Neutrophil (primary cell): ENCODE results near the gene LCORL.
A peak's percentile ranks its signal among the peaks of the same experiment; 100 is the strongest.

Experiments used
- H3K27ac ChIP-seq: fragments of 200-600 bp; sonication (generic); 2 replicates; pipeline ENCODE4 v1.5.1; 2016; ENCODE audit warnings: mild to moderate bottlenecking, moderate library complexity
- H3K27me3 ChIP-seq: fragments of 200-600 bp; sonication (generic); 2 replicates; pipeline ENCODE4 v1.6.0; 2016; ENCODE audit warnings: mild to moderate bottlenecking
- H3K36me3 ChIP-seq: fragments of 200-600 bp; sonication (generic); 2 replicates; pipeline ENCODE4 v1.5.1; 2017
- H3K4me1 ChIP-seq, 2 experiments: fragments of 200-600 bp in 1 of 2; sonication (generic) in 1 of 2; 1 replicate in 1 of 2; 2 replicates in 1 of 2; pipeline versions ENCODE4 v1.5.1 to v1.6.1; 2013 to 2016; ENCODE audit warnings: low read depth in 1 of 2, low read length in 1 of 2, mild to moderate bottlenecking in 1 of 2, moderate library complexity in 1 of 2; ENCODE audit not compliant: control insufficient read depth in 1 of 2, insufficient read depth in 1 of 2
- H3K4me3 ChIP-seq, 2 experiments: fragments of 200-600 bp in 1 of 2; sonication (generic) in 1 of 2; 1 replicate in 1 of 2; 2 replicates in 1 of 2; pipeline ENCODE4 v1.5.1; 2013 to 2016; ENCODE audit warnings: low read depth in 1 of 2, low read length in 1 of 2, mild to moderate bottlenecking in 1 of 2, moderate library complexity in 1 of 2
- H3K9me3 ChIP-seq: fragments of 200-600 bp; sonication (generic); 2 replicates; pipeline ENCODE4 v1.5.1; 2016
- TF ChIP-seq, protein P1 (sequence below): fragments of 200-600 bp; sonication (generic); IDR thresholded peaks from 2 replicates; pipeline ENCODE4 v1.5.1; 2016; ENCODE audit warnings: antibody characterized with exemption

Gene LCORL

DNA sequence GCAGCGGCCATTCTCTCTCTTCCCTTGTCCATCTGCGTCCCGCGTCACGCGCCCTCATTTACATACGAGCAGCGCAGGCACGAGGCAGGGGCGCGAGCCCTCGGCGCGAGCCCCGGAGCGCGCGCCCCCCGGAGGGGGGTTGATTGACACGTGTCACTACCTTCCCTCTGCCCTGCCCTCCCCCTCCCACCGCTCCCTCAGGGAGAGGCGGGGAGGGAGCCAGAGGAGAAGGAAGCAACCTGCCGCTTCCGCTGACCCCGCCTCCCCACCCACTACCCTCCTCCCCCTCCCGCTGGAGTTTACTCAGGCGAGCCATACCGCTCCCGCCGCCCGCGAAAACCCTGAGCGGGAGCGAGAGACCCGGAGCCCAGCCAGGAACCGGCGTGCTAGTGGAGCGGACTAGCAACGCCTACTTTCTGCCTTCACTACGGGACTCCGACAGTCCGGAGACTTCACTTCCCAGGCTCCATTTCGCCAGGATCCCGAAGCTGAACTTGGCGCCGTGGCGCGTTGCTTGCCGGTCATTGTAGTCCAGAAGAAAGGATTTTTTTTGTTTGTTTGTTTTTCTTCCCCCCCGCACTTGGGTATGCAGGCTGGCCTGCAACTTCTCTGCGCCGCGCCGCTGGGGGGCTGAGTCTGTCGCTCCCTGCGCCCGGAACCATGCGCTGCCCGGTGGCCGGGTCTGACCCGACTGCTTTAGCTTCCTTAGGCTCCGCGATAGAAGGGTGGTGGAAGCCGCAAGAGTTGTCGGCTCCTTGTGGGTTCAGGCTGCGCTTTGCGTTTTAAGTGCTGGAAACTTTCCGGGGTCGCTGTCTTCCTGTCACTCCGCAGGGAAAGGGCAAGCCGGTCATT lies at the start of gene LCORL:
Gene LCORL, minus strand, starts transcription at position 36 of the 852 bp plus-strand sequence. Its CDS starts 4 bp downstream, at position 32.
- Histone ChIP-seq H3K9me3 (no peaks in the 10 kb centered on the region), H3K27me3 (peaks cover 32% of the 10 kb centered on the region), H3K36me3 (no peaks in the 10 kb centered on the region), H3K27ac (peak within 1 kb of the TSS; percentile 87), H3K4me3 (peak within 1 kb of the TSS; percentile 84 to 93), H3K4me1 (peaks cover 22 to 23% of the 10 kb centered on the region in 2 experiments)
- TF ChIP-seq, protein P1, sequence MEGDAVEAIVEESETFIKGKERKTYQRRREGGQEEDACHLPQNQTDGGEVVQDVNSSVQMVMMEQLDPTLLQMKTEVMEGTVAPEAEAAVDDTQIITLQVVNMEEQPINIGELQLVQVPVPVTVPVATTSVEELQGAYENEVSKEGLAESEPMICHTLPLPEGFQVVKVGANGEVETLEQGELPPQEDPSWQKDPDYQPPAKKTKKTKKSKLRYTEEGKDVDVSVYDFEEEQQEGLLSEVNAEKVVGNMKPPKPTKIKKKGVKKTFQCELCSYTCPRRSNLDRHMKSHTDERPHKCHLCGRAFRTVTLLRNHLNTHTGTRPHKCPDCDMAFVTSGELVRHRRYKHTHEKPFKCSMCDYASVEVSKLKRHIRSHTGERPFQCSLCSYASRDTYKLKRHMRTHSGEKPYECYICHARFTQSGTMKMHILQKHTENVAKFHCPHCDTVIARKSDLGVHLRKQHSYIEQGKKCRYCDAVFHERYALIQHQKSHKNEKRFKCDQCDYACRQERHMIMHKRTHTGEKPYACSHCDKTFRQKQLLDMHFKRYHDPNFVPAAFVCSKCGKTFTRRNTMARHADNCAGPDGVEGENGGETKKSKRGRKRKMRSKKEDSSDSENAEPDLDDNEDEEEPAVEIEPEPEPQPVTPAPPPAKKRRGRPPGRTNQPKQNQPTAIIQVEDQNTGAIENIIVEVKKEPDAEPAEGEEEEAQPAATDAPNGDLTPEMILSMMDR = no peak

DNA sequence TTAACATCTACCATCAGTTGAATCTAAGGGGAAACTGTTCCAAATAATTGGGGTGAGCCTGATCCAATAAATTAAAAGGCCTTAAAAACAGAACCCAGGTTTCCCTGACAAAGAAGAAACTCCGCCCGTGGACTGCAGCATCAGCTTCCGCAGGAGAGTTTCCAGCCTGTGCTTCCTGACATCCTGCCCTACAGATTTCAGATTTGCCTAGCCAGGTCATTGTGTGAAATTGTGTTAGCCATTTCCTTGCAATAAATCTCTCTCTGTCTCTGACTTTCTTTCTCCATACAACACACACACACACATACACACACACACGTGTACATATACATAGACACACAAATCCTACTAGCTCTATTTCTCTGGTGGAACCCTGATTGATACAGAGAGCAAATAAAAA lies 48.3 kb upstream of the LCORL start:
- H3K27me3 ChIP-seq = no peaks in the 10 kb centered on the region
- H3K4me3 ChIP-seq = no peak overlapping the region
- no peaks in the 10 kb centered on the region for H3K4me1 ChIP-seq
- H3K36me3 ChIP-seq = no peaks in the 10 kb centered on the region
- no peak overlapping the region for H3K27ac ChIP-seq
- H3K9me3 ChIP-seq = no peaks in the 10 kb centered on the region
- TF ChIP-seq, protein P1 = no peak

DNA sequence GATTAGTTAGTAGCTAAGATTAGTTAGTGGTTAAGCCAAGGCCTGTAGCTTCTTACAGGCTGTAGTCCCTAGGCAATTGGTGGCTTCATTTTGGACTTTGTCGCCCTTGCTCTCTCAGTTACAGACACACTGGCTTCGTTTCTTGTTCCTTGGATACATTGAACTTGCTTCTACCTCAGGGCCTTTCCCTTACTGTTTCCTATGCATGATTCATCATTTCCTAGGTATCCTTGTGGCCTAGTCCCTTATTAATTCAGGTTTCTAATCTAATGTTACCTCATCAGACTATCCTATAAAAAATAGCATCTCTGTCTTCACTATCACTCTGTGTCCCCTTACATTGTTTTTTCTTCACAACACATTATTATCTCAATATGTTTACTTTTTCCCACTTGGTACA lies 45.5 kb upstream of the LCORL start:
- TF ChIP-seq, protein P1 = no peak
- no peaks in the 10 kb centered on the region for H3K36me3 ChIP-seq
- no peaks in the 10 kb centered on the region for H3K9me3 ChIP-seq
- H3K27me3 ChIP-seq = no peaks in the 10 kb centered on the region
- H3K4me3 ChIP-seq = no peak overlapping the region
- no peak overlapping the region for H3K27ac ChIP-seq
- H3K4me1 ChIP-seq = no peaks in the 10 kb centered on the region

DNA sequence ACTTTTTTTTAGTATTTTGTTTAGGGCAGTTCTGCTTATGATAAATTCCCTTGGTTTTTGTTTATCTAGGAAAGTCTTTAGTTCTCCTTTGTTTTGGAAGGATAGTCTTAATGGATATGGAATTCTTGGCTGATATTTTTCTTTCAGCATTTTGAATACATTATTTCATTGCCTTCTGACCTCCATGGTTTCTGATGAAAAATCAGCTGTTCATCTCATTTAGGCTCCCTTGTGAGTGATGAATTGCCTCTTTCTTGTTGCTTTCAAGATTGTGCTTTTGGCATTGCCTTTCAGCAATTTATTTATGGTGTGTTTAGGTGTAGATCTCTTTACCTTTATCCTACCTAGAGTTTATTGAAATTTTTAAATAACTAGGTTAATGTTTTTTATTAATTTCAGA lies 41.5 kb upstream of the LCORL start:
- H3K27me3 ChIP-seq = peaks cover 8% of the 10 kb centered on the region
- no peaks in the 10 kb centered on the region for H3K4me1 ChIP-seq
- no peaks in the 10 kb centered on the region for H3K9me3 ChIP-seq
- H3K36me3 ChIP-seq = no peaks in the 10 kb centered on the region
- no peak overlapping the region for H3K27ac ChIP-seq
- TF ChIP-seq, protein P1 = no peak
- no peak overlapping the region for H3K4me3 ChIP-seq

DNA sequence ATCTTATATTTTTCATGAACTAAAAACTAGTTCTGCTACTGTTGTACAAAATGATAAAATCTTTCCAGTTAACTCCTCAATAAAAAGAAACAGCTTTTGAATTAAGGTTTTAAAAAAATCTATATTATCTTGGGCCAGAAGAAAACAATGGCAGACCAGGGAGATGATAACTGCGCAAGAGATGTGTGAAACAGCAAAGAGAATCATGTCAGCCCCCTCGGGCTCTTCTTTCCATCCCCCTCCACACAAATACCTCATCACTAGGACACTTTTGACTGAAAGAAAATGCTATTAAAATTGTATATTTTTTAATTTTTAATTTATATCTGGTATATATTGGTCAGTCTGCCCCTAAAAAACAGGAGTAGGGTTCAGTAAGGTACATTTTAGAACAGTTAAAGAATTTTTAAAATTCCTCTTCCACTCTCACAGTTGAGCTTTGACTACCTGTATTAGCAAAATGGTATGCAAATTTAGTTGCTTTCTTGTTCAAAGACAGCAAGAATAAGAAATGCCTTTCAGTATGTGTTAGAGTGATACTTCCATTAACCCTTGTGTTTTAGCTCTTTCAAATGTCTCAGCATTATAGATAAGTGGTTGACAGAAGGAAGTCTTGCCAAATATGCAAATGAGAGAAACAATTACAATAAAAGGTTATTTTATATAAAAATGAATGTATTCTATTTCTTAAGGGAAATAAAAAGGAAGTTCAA lies 36.4 kb upstream of the LCORL start:
- Histone ChIP-seq H3K9me3 (no peaks in the 10 kb centered on the region), H3K36me3 (no peaks in the 10 kb centered on the region), H3K27me3 (peaks cover 38% of the 10 kb centered on the region), H3K4me3 (no peak overlapping the region), H3K27ac (no peak overlapping the region), H3K4me1 (no peaks in the 10 kb centered on the region)
- TF ChIP-seq, protein P1 = no peak
